Upper lobe of left lung (tissue), 6 donors: ENCODE data around the gene PDGFRB. TPM values are rescaled to one million over a fixed set of nuclear protein-coding genes. Genes with fewer than 3 reads are reported as not detected.

Experiments
- ATAC-seq, 2 donors: fragments of 200-7000 bp; cut with Tn5 transposase; one replicate each; pipeline ENCODE4 v1.9.1; 2022; ENCODE audit warnings: mild to moderate bottlenecking in 2 of 2, moderate library complexity in 2 of 2; ENCODE audit not compliant: low FRiP score in 2 of 2
- DNase-seq, 2 donors: peaks; one replicate each; pipeline ENCODE4 v3.0.0-alpha.2; 2019 to 2020
- H3K27ac ChIP-seq, 4 donors: fragments of 200-600 bp; sonication (generic); one replicate each; pipeline ENCODE4 v1.5.1; 2016 to 2019
- H3K27me3 ChIP-seq, 4 donors: fragments of 200-600 bp; sonication (generic); one replicate each; pipeline ENCODE4 v1.5.1; 2017 to 2019
- H3K36me3 ChIP-seq, 4 donors: fragments of 200-600 bp; sonication (generic); one replicate each; pipeline ENCODE4 v1.5.1; 2016 to 2019
- H3K4me1 ChIP-seq, 4 donors: fragments of 200-600 bp; sonication (generic); one replicate each; pipeline ENCODE4 v1.5.1; 2018 to 2019
- H3K4me3 ChIP-seq, 4 donors: fragments of 200-600 bp; sonication (generic); one replicate each; pipeline ENCODE4 v1.5.1; 2017 to 2019; ENCODE audit warnings: mild to moderate bottlenecking in 2 of 4, moderate library complexity in 1 of 4
- H3K9me3 ChIP-seq, 4 donors: fragments of 200-600 bp; sonication (generic); one replicate each; pipeline ENCODE4 v1.5.1; 2018 to 2019
- EP300 ChIP-seq, 4 donors: sonication (generic); formaldehyde crosslinking; IDR thresholded peaks; one replicate each; pipeline ENCODE4 v1.5.1; 2017; ENCODE audit warnings: antibody characterized with exemption in 4 of 4, control low read depth in 2 of 4
- POLR2A ChIP-seq, 4 donors: fragments of 450-650 bp; IDR thresholded peaks; one replicate each; pipeline ENCODE4 v1.5.1; 2016 to 2017; ENCODE audit warnings: antibody characterized with exemption in 4 of 4, mild to moderate bottlenecking in 2 of 4
- POLR2AphosphoS5 ChIP-seq, 2 donors: sonication (generic); formaldehyde crosslinking; IDR thresholded peaks; one replicate each; pipeline ENCODE4 v1.5.1; 2017; ENCODE audit warnings: antibody characterized with exemption in 2 of 2
- WGBS, 2 donors: methylation state at CpG; one replicate each; pipeline ENCODE4 v1.1.5; 2017 to 2018; 5-methylcytosine and 5-hydroxymethylcytosine counted together
- total RNA-seq, 6 donors: library from RNA; depleted of rRNA in 4 of 6; stranded (reverse); fragments of >200 nt in 4 of 6; gene quantifications; one replicate each; pipeline versions ENCODE4 v1.1.0 to v1.2.1, GENCODE V29; 2016 to 2021
- TF ChIP-seq, protein P1 (sequence below), 6 experiments: fragments of 450-650 bp in 4 of 6; fragments of 200-600 bp in 2 of 6; sonication (generic) in 2 of 6; IDR thresholded peaks; one replicate each; pipeline ENCODE4 v1.5.1; 2016 to 2019; ENCODE audit warnings: antibody characterized with exemption in 6 of 6
- donor health status: DM: no; HTN: no; CAD: no; lungs with moderate emphysema.
- donor health status: DM: no; HTN: yes; CAD: no; lungs with severe emphysema.

The PDGFRB gene
- total RNA-seq, 6 donors from 2014 or later = 26.6 to 155 (median 81.5) TPM

- DNase-seq (no peak), ATAC-seq (no peak)
- H3K4me1 ChIP-seq = peaks cover 10 to 15% (median 12%) of the 10 kb centered on the region in 4 donors
- WGBS, 2 donors = 83 to 84% methylated on average over 8 to 10 of the region's 10 CpGs
- TF ChIP-seq POLR2A (IDR thresholded peaks at IDR 0.05) = no peak
- TF ChIP-seq EP300 (IDR thresholded peaks at IDR 0.05) = no peak
- TF ChIP-seq, protein P1, sequence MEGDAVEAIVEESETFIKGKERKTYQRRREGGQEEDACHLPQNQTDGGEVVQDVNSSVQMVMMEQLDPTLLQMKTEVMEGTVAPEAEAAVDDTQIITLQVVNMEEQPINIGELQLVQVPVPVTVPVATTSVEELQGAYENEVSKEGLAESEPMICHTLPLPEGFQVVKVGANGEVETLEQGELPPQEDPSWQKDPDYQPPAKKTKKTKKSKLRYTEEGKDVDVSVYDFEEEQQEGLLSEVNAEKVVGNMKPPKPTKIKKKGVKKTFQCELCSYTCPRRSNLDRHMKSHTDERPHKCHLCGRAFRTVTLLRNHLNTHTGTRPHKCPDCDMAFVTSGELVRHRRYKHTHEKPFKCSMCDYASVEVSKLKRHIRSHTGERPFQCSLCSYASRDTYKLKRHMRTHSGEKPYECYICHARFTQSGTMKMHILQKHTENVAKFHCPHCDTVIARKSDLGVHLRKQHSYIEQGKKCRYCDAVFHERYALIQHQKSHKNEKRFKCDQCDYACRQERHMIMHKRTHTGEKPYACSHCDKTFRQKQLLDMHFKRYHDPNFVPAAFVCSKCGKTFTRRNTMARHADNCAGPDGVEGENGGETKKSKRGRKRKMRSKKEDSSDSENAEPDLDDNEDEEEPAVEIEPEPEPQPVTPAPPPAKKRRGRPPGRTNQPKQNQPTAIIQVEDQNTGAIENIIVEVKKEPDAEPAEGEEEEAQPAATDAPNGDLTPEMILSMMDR (IDR thresholded peaks at IDR 0.05) = no peak
- no peak for TF ChIP-seq POLR2AphosphoS5 (IDR thresholded peaks at IDR 0.05)
- H3K9me3 ChIP-seq = no peaks in the 10 kb centered on the region
- H3K27ac ChIP-seq = no peak overlapping the region
- H3K4me3 ChIP-seq = no peak overlapping the region
- no peaks in the 10 kb centered on the region for H3K27me3 ChIP-seq
- peaks cover 0 to 41% (median 4%) of the 10 kb centered on the region in 4 donors for H3K36me3 ChIP-seq
Measured at GRCh38 chr5:150126199-150126920, 29.3 kb downstream of the PDGFRB start.

DNA sequence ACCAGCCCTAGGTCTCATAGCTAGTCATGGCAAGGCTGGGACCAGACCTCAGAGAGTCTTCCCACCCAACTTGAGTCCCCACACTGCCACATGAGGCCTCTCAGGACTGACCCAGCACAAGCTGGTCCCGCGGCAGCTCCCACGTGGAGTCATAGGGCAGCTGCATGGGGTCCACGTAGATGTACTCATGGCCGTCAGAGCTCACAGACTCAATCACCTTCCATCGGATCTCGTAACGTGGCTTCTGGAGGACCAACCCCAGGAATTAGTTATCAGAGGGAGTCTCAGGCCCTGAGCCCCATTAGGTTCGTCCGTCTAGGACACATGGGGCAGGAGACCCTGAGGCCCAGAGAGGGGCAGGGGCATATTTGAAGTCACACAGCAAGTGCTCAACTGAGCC, 30.3 kb downstream of the PDGFRB start:
- peak overlapping the region in 1 of 4 donors; percentile 14 for H3K27ac ChIP-seq
- H3K9me3 ChIP-seq = no peaks in the 10 kb centered on the region
- H3K4me1 ChIP-seq = peaks cover 10 to 12% (median 12%) of the 10 kb centered on the region in 4 donors
- peaks cover 0 to 50% (median 4%) of the 10 kb centered on the region in 4 donors for H3K36me3 ChIP-seq
- no peaks in the 10 kb centered on the region for H3K27me3 ChIP-seq
- DNase-seq = peak in 1 of 2 donors; percentile 48
- H3K4me3 ChIP-seq = no peak overlapping the region
- TF ChIP-seq POLR2A (IDR thresholded peaks at IDR 0.05) (no peak), POLR2AphosphoS5 (IDR thresholded peaks at IDR 0.05) (no peak), EP300 (IDR thresholded peaks at IDR 0.05) (no peak)
- TF ChIP-seq, protein P1 (IDR thresholded peaks at IDR 0.05) = no peak
- 88 to 100% methylated on average over 3 to 10 of the region's 10 CpGs for WGBS, 2 donors
- ATAC-seq = no peak

DNA sequence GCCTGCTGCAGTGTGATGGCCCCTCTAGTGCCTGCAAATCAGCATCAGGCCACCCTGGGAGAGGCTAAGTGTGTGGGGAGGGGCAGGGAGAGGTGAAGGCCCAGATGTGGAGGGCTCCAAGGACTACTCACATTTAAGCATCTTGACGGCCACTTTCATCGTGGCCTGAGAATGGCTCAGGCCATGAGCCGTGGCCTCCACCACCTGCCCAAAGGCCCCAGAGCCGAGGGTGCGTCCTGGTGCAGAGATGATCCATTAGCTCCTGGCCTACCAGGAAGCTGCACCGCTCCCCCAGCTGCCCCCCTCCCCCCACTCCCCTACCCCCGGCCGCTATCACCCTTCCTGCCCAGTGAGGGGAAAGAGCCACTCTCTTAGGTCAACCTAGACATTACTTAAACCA, 31.0 kb downstream of the PDGFRB start:
- Histone ChIP-seq H3K27me3 (no peaks in the 10 kb centered on the region), H3K27ac (no peak overlapping the region), H3K9me3 (no peaks in the 10 kb centered on the region), H3K4me1 (peaks cover 3 to 6% (median 5%) of the 10 kb centered on the region in 4 donors), H3K4me3 (no peak overlapping the region), H3K36me3 (peaks cover 0 to 51% (median 4%) of the 10 kb centered on the region in 4 donors)
- 82 to 92% methylated on average over 3 to 8 of the region's 8 CpGs for WGBS, 2 donors
- no peak for ATAC-seq
- no peak for TF ChIP-seq EP300 (IDR thresholded peaks at IDR 0.05)
- no peak for TF ChIP-seq POLR2A (IDR thresholded peaks at IDR 0.05)
- TF ChIP-seq, protein P1 (IDR thresholded peaks at IDR 0.05) = no peak
- TF ChIP-seq POLR2AphosphoS5 (IDR thresholded peaks at IDR 0.05) = no peak
- no peak for DNase-seq

GRCh38 chr5:150124111-150124557, 31.5 kb downstream of the PDGFRB start:
- Histone ChIP-seq H3K27ac (peak overlapping the region in 1 of 4 donors; percentile 28), H3K4me1 (peaks cover 0 to 6% (median 3%) of the 10 kb centered on the region in 4 donors), H3K36me3 (peaks cover 0 to 51% (median 4%) of the 10 kb centered on the region in 4 donors), H3K4me3 (no peak overlapping the region), H3K27me3 (no peaks in the 10 kb centered on the region), H3K9me3 (no peaks in the 10 kb centered on the region)
- no peak for ATAC-seq
- TF ChIP-seq, protein P1 (IDR thresholded peaks at IDR 0.05) = no peak
- TF ChIP-seq EP300 (IDR thresholded peaks at IDR 0.05) = no peak
- TF ChIP-seq POLR2AphosphoS5 (IDR thresholded peaks at IDR 0.05) = no peak
- no peak for TF ChIP-seq POLR2A (IDR thresholded peaks at IDR 0.05)
- WGBS, 2 donors = 81% methylated on average over 9 of the region's 11 CpGs; no CpG with 5 or more reads in 1 of the 2 donors
- peak in 1 of 2 donors; percentile 64 for DNase-seq
